Muscle layer of duodenum (tissue), 2 donors: ENCODE data around the gene NIT1.

ENCODE experiments used
- H3K27ac ChIP-seq: one replicate; pipeline ENCODE4 v1.7.0; 2013; ENCODE audit warnings: mild to moderate bottlenecking, low read length
- H3K27me3 ChIP-seq: one replicate; pipeline ENCODE4 v1.7.0; 2013; ENCODE audit warnings: low read depth, mild to moderate bottlenecking, control low read depth, low read length
- H3K36me3 ChIP-seq, 2 donors: one replicate each; pipeline ENCODE4 v1.7.0; 2013; ENCODE audit warnings: low read length in 2 of 2, control low read depth in 1 of 2, mild to moderate bottlenecking in 1 of 2; ENCODE audit not compliant: insufficient read depth in 2 of 2, control insufficient read depth in 1 of 2
- H3K4me1 ChIP-seq, 2 donors: one replicate each; pipeline ENCODE4 v1.7.0; 2013; ENCODE audit warnings: low read length in 2 of 2, mild to moderate bottlenecking in 2 of 2, control low read depth in 1 of 2, moderate library complexity in 1 of 2; ENCODE audit not compliant: insufficient read depth in 2 of 2, control insufficient read depth in 1 of 2
- H3K4me3 ChIP-seq, 2 donors: one replicate each; pipeline ENCODE4 v1.7.0; 2013; ENCODE audit warnings: low read length in 2 of 2, low read depth in 1 of 2, mild to moderate bottlenecking in 1 of 2
- H3K9me3 ChIP-seq, 2 donors: one replicate each; pipeline ENCODE4 v1.7.0; 2013; ENCODE audit warnings: low read length in 2 of 2, control low read depth in 1 of 2, mild to moderate bottlenecking in 1 of 2; ENCODE audit not compliant: control insufficient read depth in 1 of 2
- donor health status: healthy.

NIT1 gene

GRCh38 chr1:161077426-161077825 is 40.5 kb upstream of the NIT1 start:
- no peak overlapping the region for H3K27ac ChIP-seq
- H3K4me1 ChIP-seq = no peaks in the 10 kb centered on the region
- H3K27me3 ChIP-seq = no peaks in the 10 kb centered on the region
- no peak overlapping the region for H3K4me3 ChIP-seq
- H3K9me3 ChIP-seq = no peaks in the 10 kb centered on the region
- no peaks in the 10 kb centered on the region for H3K36me3 ChIP-seq

GRCh38 chr1:161079436-161080110 is 38.3 kb upstream of the NIT1 start:
- no peaks in the 10 kb centered on the region for H3K9me3 ChIP-seq
- H3K4me3 ChIP-seq = no peak overlapping the region
- no peaks in the 10 kb centered on the region for H3K4me1 ChIP-seq
- H3K36me3 ChIP-seq = no peaks in the 10 kb centered on the region
- no peak overlapping the region for H3K27ac ChIP-seq
- no peaks in the 10 kb centered on the region for H3K27me3 ChIP-seq

- H3K4me3 ChIP-seq = no peak overlapping the region
- no peaks in the 10 kb centered on the region for H3K27me3 ChIP-seq
- H3K9me3 ChIP-seq = no peaks in the 10 kb centered on the region
- no peak overlapping the region for H3K27ac ChIP-seq
- no peaks in the 10 kb centered on the region for H3K36me3 ChIP-seq
- H3K4me1 ChIP-seq = no peaks in the 10 kb centered on the region
Observed at GRCh38 chr1:161080441-161081405, 37.2 kb upstream of the NIT1 start.

- no peaks in the 10 kb centered on the region for H3K36me3 ChIP-seq
- no peaks in the 10 kb centered on the region for H3K27me3 ChIP-seq
- no peaks in the 10 kb centered on the region for H3K4me1 ChIP-seq
- no peak overlapping the region for H3K4me3 ChIP-seq
- H3K9me3 ChIP-seq = no peaks in the 10 kb centered on the region
- no peak overlapping the region for H3K27ac ChIP-seq
Observed at GRCh38 chr1:161081519-161081918, 36.4 kb upstream of the NIT1 start.

- H3K9me3 ChIP-seq = no peaks in the 10 kb centered on the region
- H3K4me3 ChIP-seq = no peak overlapping the region
- no peaks in the 10 kb centered on the region for H3K36me3 ChIP-seq
- H3K27me3 ChIP-seq = no peaks in the 10 kb centered on the region
- no peak overlapping the region for H3K27ac ChIP-seq
- no peaks in the 10 kb centered on the region for H3K4me1 ChIP-seq
Observed at GRCh38 chr1:161082483-161082882, 35.4 kb upstream of the NIT1 start.

- H3K4me3 ChIP-seq = no peak overlapping the region
- no peaks in the 10 kb centered on the region for H3K4me1 ChIP-seq
- H3K36me3 ChIP-seq = no peaks in the 10 kb centered on the region
- no peaks in the 10 kb centered on the region for H3K9me3 ChIP-seq
- H3K27me3 ChIP-seq = no peaks in the 10 kb centered on the region
- H3K27ac ChIP-seq = peak overlapping the region; percentile 5
Observed at GRCh38 chr1:161082996-161083747, 34.7 kb upstream of the NIT1 start.

GRCh38 chr1:161083748-161084596 is 33.9 kb upstream of the NIT1 start:
- no peaks in the 10 kb centered on the region for H3K9me3 ChIP-seq
- H3K4me1 ChIP-seq = no peaks in the 10 kb centered on the region
- H3K4me3 ChIP-seq = no peak overlapping the region
- no peaks in the 10 kb centered on the region for H3K27me3 ChIP-seq
- no peaks in the 10 kb centered on the region for H3K36me3 ChIP-seq
- no peak overlapping the region for H3K27ac ChIP-seq

- no peaks in the 10 kb centered on the region for H3K27me3 ChIP-seq
- no peak overlapping the region for H3K4me3 ChIP-seq
- H3K4me1 ChIP-seq = no peaks in the 10 kb centered on the region
- H3K9me3 ChIP-seq = no peaks in the 10 kb centered on the region
- H3K36me3 ChIP-seq = no peaks in the 10 kb centered on the region
- H3K27ac ChIP-seq = no peak overlapping the region
Observed at GRCh38 chr1:161084597-161084988, 33.3 kb upstream of the NIT1 start.

GRCh38 chr1:161085165-161085564 is 32.7 kb upstream of the NIT1 start:
- Histone ChIP-seq H3K4me1 (no peaks in the 10 kb centered on the region), H3K9me3 (no peaks in the 10 kb centered on the region), H3K36me3 (no peaks in the 10 kb centered on the region), H3K27me3 (no peaks in the 10 kb centered on the region), H3K27ac (no peak overlapping the region), H3K4me3 (no peak overlapping the region)

- H3K27me3 ChIP-seq = no peaks in the 10 kb centered on the region
- no peaks in the 10 kb centered on the region for H3K4me1 ChIP-seq
- no peak overlapping the region for H3K4me3 ChIP-seq
- no peaks in the 10 kb centered on the region for H3K9me3 ChIP-seq
- no peaks in the 10 kb centered on the region for H3K36me3 ChIP-seq
- no peak overlapping the region for H3K27ac ChIP-seq
Observed at GRCh38 chr1:161086457-161086856, 31.4 kb upstream of the NIT1 start.
